Limb (tissue), 2 donors: ENCODE measurements around the gene DUSP28.
"Not testable (repeated sequence)": the region's sequence is repeated elsewhere in the genome, so short reads cannot be mapped to it uniquely, and the experiment has no call there.

ENCODE experiments used
- DNase-seq, 2 donors: peaks; one replicate each; pipeline ENCODE4 v3.0.0-alpha.2; 2016; ENCODE audit errors: extremely low spot score in 2 of 2

The DUSP28 gene

GRCh38 chr2:240560480-240561324 is 545 bp downstream of the DUSP28 start:
- DNase-seq: peak; percentile 98 to 100

GRCh38 chr2:240561325-240561971 is 1.3 kb downstream of the DUSP28 start:
- DNase-seq: no peak

GRCh38 chr2:240563231-240563630 is 3.1 kb downstream of the DUSP28 start:
- DNase-seq: not testable (repeated sequence)

DNA sequence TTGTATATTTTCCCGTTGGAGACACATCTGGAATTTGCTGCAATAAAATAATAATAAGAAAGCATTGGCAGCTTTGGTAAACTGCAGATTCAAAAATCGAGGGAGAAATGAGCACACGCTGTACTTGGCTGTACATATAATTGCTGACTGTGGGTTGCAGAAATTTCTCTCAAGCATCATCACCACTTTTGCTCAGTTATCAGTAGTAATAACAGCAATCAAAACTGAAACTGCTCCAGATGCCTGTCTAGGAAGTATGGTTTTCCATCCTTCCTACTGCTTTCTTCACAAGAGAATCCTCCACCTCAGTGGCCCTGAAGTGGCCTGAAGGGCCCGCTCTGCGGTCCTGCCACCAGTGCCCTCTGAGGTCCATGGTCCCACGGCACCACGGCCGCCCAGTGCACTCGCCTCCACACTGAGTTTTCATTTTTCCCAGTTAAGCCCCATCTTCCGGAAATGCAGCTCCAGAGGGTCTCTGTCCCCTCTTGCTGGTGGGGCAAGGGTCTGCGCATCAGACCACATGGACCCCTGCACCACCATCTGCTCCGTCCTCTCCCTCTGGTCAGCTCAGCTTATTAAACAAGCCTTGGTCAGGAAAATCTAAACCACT is 3.9 kb downstream of the DUSP28 start:
- no peak for DNase-seq

DNA sequence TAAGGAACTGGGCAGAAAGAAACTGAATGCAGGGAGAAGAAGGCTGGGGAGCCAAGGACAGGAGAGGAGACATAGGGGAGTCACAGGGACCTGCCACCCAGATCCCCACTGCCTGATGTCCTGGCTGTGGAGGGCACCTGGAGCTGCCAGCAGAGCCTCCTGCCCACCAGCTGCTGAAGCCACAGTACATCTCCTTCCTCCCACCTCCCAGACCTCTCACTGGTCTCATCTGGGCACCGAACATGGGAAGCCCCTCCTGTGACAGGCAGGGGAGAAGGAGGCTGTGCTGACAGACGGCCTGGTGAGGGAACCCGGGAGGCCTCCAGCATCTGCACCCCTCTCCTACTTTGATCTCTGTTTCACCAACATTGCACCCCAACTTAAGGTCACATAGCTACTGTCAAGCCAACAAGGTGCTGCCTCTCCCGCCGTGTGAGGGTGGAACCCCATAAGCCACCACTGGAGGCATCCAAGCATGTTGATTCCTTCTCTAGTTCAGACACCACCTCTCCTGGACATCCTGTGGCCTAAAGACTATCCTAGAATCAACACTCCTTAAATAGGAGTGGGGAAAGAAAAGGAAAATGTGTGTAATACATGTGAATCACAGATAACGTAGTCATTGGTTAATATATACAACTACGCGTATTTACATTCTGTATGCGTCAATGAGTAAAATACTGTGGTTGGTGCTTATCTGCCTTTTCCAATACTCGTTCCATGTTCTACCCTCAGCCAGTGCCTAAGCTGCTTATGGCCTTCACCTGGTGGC is 4.6 kb downstream of the DUSP28 start:
- no peak for DNase-seq

DNA sequence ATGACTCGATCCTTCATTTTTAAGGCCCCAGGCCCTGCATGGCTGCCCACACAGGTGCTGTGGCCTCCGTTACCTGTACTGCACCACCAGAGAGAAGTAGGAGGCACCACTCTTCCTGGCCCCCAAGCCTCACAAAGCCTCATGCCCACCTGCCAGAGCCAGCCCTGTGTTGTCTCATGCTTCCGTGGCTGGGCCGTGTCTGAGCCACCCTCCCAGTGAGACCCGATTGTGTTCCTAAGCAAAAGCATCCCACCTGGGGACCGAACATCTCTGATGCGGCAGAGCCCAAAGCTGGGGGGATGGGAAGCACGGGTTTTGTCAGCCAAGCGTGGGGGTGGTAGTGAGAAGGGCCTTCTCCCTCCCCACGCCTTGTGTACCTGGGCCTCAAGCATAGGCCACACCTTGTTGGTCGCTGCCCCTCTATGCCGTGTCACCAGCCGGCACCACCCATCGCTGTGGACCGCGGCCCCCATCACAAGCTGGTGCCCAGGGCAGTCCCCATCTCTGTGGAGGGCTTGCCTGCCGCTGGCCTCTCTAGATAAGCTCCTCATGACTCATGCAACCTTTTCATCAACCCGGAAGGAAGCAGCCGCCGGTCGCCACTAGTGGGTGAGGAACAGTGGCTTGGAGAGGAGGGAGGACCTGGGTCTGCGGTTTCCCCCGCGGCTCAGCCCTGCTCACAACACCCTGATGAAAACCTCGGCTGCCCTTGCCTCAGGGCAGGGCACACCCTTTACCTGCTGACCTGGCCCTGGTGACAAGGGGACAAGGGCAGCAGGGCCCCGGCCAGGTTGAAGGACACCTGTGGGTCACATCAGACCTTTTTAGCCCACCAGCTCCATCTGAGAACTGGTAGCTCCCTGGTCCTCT is 5.4 kb downstream of the DUSP28 start:
- peak in 1 of 2 donors; percentile 40 for DNase-seq

DNA sequence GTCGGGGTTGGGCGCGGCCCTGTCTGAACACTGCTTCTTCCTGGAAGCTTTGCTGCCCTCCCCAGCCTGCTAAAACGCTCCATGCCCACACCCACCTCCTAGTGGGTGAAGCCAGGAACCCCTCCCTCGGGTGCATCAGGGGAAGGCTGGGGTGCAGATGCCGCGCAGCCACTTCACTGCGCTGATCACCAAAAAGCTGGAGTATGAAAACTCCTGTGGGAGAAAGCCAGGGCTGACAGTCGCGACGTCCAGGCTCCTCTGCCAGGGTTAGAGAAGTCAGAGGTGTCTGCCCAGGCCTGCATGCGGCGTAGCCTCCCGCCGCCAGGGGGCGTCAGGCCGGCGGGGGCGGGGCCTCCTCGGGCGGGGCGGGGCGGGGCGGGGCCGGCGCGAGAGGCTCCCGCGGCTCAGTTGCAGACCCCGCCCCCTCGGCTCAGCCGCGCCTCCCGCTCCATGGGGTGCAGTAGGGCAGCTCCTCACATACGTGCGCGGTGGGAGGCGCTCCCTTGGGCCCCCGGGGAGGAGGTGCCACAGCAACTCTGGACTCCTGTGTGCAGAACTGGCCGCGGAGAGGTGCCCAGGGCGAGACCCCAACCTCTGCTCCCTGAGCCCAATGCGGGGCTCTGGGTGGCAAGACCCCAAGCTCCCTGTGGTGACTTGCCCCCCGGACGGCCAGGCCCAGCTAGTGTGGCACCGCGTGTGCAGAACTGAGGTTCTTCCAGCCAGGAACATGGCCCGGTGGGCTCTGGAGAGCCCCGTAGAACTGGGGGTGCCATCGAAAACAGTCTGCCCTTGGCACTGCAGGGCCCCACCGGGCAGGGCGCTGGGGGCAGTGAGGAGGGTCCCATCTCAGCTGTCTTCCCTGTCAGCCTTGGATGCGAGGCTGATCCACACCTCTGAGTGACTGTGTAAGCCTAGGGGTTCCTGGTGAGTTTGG is 6.3 kb downstream of the DUSP28 start:
- DNase-seq: peak; percentile 64 to 88

- no peak for DNase-seq
Observed at GRCh38 chr2:240567137-240567871, 7.1 kb downstream of the DUSP28 start.

GRCh38 chr2:240567872-240568677 is 7.9 kb downstream of the DUSP28 start, which contains the start of gene RNPEPL1:
TSS of gene RNPEPL1 (plus strand) at chr2:240568484. CDS start at chr2:240568587, 103 bp downstream.
- DNase-seq: peak in 1 of 2 donors; percentile 60

- DNase-seq: peak; percentile 70 to 83
Observed at GRCh38 chr2:240568678-240569522, 8.7 kb downstream of the DUSP28 start.

DNA sequence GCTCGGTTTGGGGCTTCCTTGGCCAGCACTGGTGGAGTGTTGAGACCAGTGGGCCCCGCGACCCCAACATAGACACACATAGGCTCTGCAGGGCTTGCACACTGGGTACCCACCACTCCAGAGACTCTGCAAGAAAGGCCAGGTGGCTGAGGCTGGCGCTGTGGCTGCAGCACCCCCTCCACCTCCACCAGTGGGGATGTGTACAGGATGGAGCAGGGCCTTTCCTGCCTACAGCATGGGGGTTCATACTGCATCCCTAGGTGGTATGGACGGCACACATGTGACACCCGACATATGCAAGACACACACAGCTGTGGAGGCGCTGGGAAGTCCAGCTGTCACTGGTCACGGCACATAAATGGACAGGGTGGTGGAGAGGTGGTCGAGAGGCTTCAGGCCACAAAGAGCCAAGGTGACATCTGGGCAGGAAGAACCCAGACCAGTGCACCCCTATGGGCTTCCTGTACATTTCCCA is 9.4 kb downstream of the DUSP28 start:
- DNase-seq: no peak

DNA sequence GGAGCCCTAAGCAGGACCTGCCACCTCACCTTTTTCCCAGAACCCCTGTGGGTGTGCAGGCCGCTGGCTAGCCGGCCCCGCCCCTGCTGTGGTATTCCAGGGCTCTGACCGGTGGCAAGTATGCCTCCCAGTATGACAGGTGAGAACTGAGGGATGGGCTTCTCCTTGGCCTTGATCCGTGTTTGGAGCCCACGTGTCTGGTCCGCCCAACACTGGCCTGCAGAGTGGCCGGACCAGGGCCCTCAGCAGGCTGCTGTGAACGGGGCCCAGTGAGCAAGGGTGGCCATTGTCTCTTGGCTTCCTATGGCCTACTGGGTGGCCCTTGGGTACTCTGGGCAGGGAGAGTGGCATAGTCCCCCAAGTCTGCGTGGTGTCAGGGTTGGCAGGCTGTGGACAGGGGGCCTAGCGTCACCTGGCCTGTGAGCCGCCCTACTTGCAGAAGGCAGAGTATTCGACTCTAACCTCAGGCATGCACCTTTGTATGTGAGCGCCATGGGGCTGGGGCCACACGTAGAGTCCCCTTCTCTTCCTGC is 9.9 kb downstream of the DUSP28 start:
- DNase-seq: no peak

DNA sequence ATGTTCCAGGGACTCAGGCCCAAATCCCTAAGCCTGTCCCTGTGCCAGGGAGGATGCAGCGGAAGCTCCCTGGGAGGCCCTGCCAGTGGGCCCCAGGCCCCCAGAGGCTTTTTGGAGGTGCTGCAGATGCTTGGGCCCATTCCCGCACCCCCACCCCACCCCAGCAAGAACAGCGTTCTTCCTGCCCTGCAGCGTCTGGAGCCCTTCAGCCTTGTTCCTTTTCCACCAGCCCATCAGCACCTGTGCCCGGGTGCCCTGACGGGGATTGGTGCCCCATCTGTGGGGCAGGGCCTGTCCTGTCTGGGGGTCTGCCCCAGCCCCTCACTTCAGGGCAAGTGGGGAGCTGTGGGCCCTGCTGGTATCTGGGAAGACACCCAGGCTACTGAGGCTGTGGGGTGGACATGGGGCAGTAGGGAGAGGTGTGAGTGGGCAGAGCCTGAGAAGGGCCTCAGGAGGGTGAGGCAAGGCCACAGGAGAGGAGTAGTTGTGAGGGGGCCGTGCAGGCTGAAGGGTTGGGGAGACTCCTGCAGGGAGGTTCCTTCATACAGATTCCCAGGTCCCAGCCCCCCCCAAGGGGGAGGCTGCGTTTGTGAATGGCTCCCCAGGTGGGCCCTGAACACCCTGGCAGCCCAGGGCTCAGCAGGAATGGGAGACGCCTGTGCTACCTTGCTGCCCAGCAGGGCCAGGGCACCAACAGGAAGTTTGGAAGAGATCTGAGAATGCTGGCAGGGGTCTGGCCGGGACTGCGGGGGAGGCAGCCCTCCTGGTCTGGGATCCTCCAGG is 10.6 kb downstream of the DUSP28 start:
- DNase-seq: no peak

DNA sequence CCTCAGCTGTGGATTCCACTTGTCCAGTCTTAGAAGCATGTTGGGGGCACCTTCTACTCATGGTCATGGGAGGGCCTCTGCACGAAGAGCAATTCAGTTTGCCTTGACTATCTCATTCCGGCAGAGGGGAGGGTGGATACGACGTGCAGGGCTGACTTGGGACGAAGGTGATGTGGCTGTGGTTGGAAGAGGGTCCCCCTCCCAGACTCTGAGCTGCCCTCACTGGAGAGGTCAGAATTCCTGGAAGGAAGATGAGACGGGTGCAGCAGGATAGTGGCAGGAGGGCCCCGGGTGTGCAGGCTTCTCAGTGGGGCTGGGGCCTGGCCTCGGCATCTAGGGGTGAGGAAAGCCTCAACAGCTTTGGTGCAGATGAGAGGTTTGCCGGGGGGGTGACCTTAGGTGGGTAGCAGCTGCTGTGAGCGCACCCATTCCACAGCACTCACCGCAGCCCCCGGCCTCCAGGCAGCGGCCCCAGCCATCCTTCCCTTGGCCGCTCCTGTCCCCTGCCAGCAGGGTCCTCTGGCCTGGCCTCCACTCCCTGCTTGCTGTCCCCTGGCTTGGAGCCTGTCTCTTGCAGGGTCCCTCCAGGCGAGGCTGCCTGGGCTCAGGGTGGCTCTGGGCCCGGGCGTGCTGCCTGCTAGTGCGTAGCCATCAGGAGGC is 11.3 kb downstream of the DUSP28 start:
- no peak for DNase-seq
